HEK293T (cell line): ENCODE data around the gene STX16.

ENCODE experiments used
- BHLHE40 ChIP-seq: fragments of 450-650 bp; IDR thresholded peaks from 2 replicates; pipeline ENCODE4 v1.6.1; 2016; ENCODE audit warnings: mild to moderate bottlenecking, moderate library complexity, borderline replicate concordance
- CTBP1 ChIP-seq: fragments of 450-650 bp; IDR thresholded peaks from 2 replicates; pipeline ENCODE4 v1.6.1; 2016; ENCODE audit warnings: borderline replicate concordance
- FOXK2 ChIP-seq: fragments of 450-650 bp; IDR thresholded peaks from 2 replicates; pipeline ENCODE4 v1.6.1; 2016; ENCODE audit warnings: mild to moderate bottlenecking
- HDGF ChIP-seq: fragments of 450-650 bp; IDR thresholded peaks from 2 replicates; pipeline ENCODE4 v1.6.1; 2017; ENCODE audit warnings: antibody characterized with exemption, borderline replicate concordance
- SUZ12 ChIP-seq: fragments of 450-650 bp; IDR thresholded peaks from 2 replicates; pipeline ENCODE4 v1.6.1; 2016; ENCODE audit warnings: mild to moderate bottlenecking
- TARDBP ChIP-seq: fragments of 450-650 bp; IDR thresholded peaks from 2 replicates; pipeline ENCODE4 v1.6.1; 2016
- TF ChIP-seq, protein P1 (sequence below): fragments of 450-650 bp; IDR thresholded peaks from 2 replicates; pipeline ENCODE4 v1.6.1; 2016

DNA sequence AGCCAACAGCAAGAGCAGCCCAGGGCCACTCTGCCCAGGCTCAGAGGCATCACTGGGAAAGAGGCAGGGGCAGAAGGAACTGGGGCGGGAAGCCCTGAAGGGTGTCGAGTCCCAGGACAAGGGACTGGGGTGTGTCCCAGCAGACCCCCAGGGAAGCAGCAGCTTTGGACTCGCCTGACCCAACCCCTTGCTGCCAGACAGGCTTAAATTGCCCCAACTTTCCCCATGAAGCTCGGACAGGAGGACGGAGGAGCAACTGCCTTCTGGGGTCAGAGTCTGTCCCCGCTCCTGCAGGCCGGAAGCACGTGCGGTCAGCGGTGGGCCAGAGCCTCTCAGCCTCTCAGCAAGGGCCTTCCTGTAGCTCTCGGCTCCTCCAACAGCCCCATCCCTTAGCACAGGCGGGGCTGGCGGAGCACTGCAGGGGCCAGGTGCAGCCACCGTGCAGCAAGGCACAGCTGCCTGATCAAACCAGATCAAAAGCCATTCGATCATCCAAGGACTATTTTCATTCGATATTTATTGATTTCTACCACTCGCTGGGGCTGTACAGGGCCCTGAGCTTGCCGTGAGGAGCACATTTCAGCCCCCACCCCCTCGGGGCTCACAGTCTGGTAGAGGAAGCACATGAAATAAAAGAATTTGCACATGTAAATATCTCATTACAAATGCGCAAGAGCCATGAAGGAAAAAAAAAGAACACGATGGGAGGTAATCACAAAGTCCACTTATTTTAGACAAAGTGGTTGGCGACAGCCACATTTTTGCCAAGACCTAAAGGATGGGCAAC, 31.8 kb upstream of the STX16 start:
- TF ChIP-seq, protein P1, sequence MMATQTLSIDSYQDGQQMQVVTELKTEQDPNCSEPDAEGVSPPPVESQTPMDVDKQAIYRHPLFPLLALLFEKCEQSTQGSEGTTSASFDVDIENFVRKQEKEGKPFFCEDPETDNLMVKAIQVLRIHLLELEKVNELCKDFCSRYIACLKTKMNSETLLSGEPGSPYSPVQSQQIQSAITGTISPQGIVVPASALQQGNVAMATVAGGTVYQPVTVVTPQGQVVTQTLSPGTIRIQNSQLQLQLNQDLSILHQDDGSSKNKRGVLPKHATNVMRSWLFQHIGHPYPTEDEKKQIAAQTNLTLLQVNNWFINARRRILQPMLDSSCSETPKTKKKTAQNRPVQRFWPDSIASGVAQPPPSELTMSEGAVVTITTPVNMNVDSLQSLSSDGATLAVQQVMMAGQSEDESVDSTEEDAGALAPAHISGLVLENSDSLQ: no peak
- TF ChIP-seq HDGF (no peak), TARDBP (no peak), FOXK2 (no peak), SUZ12 (no peak), CTBP1 (no peak), BHLHE40 (no peak)
